A673 (cell line): Measurements from ENCODE around the gene YARS2. TPM values are rescaled to one million over a fixed set of nuclear protein-coding genes. Genes with fewer than 3 reads are reported as not detected.

Source experiments
- BruUV-seq: library from RNA; stranded (reverse); fragments of 400-500 nt; replicated peaks from 2 replicates; lab custom pipeline; 2021; lab: Mats Ljungman, UMichigan
- CTCF ChIA-PET: fragments of 300-600 bp; sonication (Branson Sonifier 250); formaldehyde crosslinking; loops from one replicate; lab custom pipeline; 2022; ENCODE audit warnings: antibody characterized with exemption; lab: Charles Lee
- POLR2A ChIA-PET: fragments of 300-600 bp; sonication (Branson Sonifier 250); formaldehyde crosslinking; loops from one replicate; lab custom pipeline; 2022; ENCODE audit warnings: antibody characterized with exemption; ENCODE audit not compliant: low non-redundant PET; lab: Charles Lee
- DNase-seq: peaks from one replicate; pipeline ENCODE4 v3.0.0-alpha.2; 2015; ENCODE audit warnings: low spot score
- H3K27ac ChIP-seq: fragments of 200-600 bp; sonication (generic); 2 replicates; pipeline ENCODE4 v1.5.1; 2016; ENCODE audit warnings: mixed run types, low read depth, mild to moderate bottlenecking, mixed read lengths, antibody characterized with exemption, low read length; ENCODE audit not compliant: poor library complexity, severe bottlenecking
- H3K27me3 ChIP-seq: fragments of 200-600 bp; sonication (generic); replicated peaks from 2 replicates; pipeline ENCODE4 v1.6.1; 2017; ENCODE audit warnings: mixed run types, low read depth, mild to moderate bottlenecking, mixed read lengths, antibody characterized with exemption, low read length; ENCODE audit not compliant: insufficient read depth, poor library complexity
- H3K36me3 ChIP-seq: fragments of 200-600 bp; sonication (generic); 2 replicates; pipeline ENCODE4 v1.6.1; 2016; ENCODE audit warnings: mixed run types, mild to moderate bottlenecking, mixed read lengths, antibody characterized with exemption, low read length; ENCODE audit not compliant: insufficient read depth, poor library complexity, severe bottlenecking
- H3K4me1 ChIP-seq: fragments of 200-600 bp; sonication (generic); 2 replicates; pipeline ENCODE4 v1.6.1; 2017; ENCODE audit warnings: mixed run types, mild to moderate bottlenecking, mixed read lengths, antibody characterized with exemption, low read length; ENCODE audit not compliant: insufficient read depth, poor library complexity, severe bottlenecking
- H3K4me3 ChIP-seq: fragments of 200-600 bp; sonication (generic); 2 replicates; pipeline ENCODE4 v1.5.1; 2016; ENCODE audit warnings: low read depth, mixed run types, mild to moderate bottlenecking, mixed read lengths, low read length; ENCODE audit not compliant: poor library complexity, severe bottlenecking
- H3K9me3 ChIP-seq: fragments of 200-600 bp; sonication (generic); 2 replicates; pipeline ENCODE4 v1.6.1; 2016; ENCODE audit warnings: mixed run types, low read depth, mild to moderate bottlenecking, mixed read lengths, antibody characterized with exemption, low read length; ENCODE audit not compliant: poor library complexity, severe bottlenecking
- EZH2 ChIP-seq: fragments of 200-600 bp; sonication (generic); IDR thresholded peaks from 2 replicates; pipeline ENCODE4 v1.6.1; 2017; ENCODE audit warnings: borderline replicate concordance, low read depth, mild to moderate bottlenecking, mixed read lengths, antibody characterized with exemption, low read length; ENCODE audit not compliant: poor library complexity, severe bottlenecking
- intact Hi-C: fragments of 100-400 bp; cut with micrococcal nuclease; formaldehyde crosslinking; loops from one replicate; pipeline ENCODE4 v1.10.0; 2022; ENCODE audit not compliant: unreplicated experiment
- total RNA-seq: library from RNA; stranded (reverse); gene quantifications from 2 replicates; pipeline ENCODE4 v1.2.3, GENCODE V29; 2021
- TF ChIP-seq, protein P1 (sequence below): fragments of 300-800, 200-600 bp; sonication (generic); conservative IDR thresholded peaks from 2 replicates; pipeline ENCODE4 v1.5.1; 2017; ENCODE audit warnings: low read depth, mild to moderate bottlenecking, antibody characterized with exemption, low read length, moderate library complexity, mixed read lengths

The YARS2 gene
- total RNA-seq, 1 experiment from 2014 or later = 29.4 TPM

DNA sequence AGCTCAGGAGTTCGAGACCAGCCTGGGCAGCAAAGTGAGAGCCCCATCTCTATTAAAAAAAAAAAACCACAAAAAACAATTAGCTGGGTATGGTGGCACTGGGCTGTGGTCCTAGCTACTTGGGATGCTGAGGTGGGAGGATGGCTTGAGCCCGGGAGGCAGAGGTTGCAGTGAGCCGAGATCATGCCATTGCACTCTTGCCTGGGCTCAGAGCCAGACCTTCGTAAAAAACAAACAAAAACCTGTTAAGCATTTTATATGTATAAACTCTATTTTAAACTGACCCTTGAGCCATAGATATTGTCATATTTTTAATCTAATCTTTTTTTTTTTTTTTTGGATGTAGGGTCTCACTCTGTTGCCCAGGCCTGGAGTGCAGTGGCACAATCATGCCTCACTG, 40.9 kb downstream of the YARS2 start:
- no peak for TF ChIP-seq EZH2
- TF ChIP-seq, protein P1, sequence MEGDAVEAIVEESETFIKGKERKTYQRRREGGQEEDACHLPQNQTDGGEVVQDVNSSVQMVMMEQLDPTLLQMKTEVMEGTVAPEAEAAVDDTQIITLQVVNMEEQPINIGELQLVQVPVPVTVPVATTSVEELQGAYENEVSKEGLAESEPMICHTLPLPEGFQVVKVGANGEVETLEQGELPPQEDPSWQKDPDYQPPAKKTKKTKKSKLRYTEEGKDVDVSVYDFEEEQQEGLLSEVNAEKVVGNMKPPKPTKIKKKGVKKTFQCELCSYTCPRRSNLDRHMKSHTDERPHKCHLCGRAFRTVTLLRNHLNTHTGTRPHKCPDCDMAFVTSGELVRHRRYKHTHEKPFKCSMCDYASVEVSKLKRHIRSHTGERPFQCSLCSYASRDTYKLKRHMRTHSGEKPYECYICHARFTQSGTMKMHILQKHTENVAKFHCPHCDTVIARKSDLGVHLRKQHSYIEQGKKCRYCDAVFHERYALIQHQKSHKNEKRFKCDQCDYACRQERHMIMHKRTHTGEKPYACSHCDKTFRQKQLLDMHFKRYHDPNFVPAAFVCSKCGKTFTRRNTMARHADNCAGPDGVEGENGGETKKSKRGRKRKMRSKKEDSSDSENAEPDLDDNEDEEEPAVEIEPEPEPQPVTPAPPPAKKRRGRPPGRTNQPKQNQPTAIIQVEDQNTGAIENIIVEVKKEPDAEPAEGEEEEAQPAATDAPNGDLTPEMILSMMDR = no peak
- no peak for DNase-seq
- Histone ChIP-seq H3K36me3 (peaks cover 25% of the 10 kb centered on the region), H3K27ac (no peak overlapping the region), H3K9me3 (no peaks in the 10 kb centered on the region), H3K27me3 (no peaks in the 10 kb centered on the region), H3K4me3 (no peak overlapping the region), H3K4me1 (no peaks in the 10 kb centered on the region)
- ChIA-PET POLR2A (no interaction called here), CTCF (no interaction called here)
- BruUV-seq = no TSS peak
- intact Hi-C loops = no loop called here

DNA sequence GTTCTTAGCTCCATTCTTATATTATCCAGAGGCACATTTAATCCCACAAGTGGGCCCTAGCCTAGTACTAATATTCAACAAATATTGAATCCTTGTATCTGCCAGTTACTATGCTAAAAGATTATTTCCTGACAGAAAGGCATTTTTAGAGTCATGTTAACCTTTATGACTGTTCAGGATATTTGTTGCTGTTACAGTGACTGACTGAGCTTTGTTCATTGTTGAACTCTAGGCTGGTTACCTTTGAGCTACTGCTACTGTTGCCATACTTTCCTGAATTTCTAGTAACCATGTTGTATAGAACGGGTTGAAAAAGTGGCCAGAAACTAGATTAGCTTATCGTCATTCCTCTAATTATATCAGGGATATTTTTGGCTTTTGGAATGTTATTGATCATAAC, 46.8 kb downstream of the YARS2 start:
- no peak overlapping the region for H3K4me3 ChIP-seq
- H3K27me3 ChIP-seq = no peaks in the 10 kb centered on the region
- H3K36me3 ChIP-seq = peaks cover 28% of the 10 kb centered on the region
- POLR2A ChIA-PET = no interaction called here
- H3K9me3 ChIP-seq = no peaks in the 10 kb centered on the region
- CTCF ChIA-PET = no interaction called here
- no peaks in the 10 kb centered on the region for H3K4me1 ChIP-seq
- no peak for TF ChIP-seq EZH2
- TF ChIP-seq, protein P1 = no peak
- no peak for DNase-seq
- no peak overlapping the region for H3K27ac ChIP-seq
- intact Hi-C loops = no loop called here
- BruUV-seq = no TSS peak

DNA sequence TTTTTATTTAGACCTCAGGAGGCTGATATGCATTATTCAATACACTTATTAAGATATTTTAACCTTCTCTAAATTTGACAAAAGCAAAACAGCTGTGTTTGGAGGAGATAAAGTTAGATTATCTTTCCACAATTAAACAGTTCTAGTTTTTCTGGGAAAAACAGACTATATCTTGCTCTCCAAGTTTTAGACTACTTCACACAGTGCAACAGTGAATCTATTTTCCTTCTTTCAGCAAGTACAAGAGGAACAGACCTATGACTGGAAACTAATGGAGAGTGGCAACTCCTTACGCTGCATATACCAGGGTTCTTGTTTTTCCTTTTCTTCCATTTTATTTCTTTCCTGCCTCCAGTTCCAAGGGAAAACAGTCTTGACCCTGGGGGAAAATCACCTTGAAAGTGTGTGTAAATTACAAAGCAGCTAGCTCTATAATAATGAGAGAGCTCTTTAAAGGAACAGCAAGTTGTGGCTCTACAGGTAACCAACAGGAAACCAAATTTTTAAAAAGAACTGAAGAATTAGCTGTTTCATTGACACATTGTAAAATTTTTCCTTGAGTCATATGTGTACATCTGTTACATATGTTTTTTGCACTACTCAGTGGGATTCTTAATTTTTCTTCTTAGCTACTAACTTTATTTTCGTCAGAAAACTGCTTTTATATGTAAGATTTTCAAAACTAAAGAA, 49.2 kb downstream of the YARS2 start:
- Histone ChIP-seq H3K27me3 (no peaks in the 10 kb centered on the region), H3K4me3 (no peak overlapping the region), H3K27ac (no peak overlapping the region), H3K9me3 (no peaks in the 10 kb centered on the region), H3K36me3 (peaks cover 23% of the 10 kb centered on the region), H3K4me1 (no peaks in the 10 kb centered on the region)
- ChIA-PET CTCF (no interaction called here), POLR2A (no interaction called here)
- DNase-seq = no peak
- intact Hi-C loops = no loop called here
- no TSS peak for BruUV-seq
- TF ChIP-seq, protein P1 = no peak
- TF ChIP-seq EZH2 = no peak
